NCI-H128 (cell line): ENCODE data around the gene STK33.
A peak's percentile ranks its signal among the peaks of the same experiment; 100 is the strongest.

Source experiments
- DNase-seq: peaks from one replicate; lab custom pipeline; 2025; ENCODE audit not compliant: unreplicated experiment; lab: John Stamatoyannopoulos, UW

The STK33 gene

DNA sequence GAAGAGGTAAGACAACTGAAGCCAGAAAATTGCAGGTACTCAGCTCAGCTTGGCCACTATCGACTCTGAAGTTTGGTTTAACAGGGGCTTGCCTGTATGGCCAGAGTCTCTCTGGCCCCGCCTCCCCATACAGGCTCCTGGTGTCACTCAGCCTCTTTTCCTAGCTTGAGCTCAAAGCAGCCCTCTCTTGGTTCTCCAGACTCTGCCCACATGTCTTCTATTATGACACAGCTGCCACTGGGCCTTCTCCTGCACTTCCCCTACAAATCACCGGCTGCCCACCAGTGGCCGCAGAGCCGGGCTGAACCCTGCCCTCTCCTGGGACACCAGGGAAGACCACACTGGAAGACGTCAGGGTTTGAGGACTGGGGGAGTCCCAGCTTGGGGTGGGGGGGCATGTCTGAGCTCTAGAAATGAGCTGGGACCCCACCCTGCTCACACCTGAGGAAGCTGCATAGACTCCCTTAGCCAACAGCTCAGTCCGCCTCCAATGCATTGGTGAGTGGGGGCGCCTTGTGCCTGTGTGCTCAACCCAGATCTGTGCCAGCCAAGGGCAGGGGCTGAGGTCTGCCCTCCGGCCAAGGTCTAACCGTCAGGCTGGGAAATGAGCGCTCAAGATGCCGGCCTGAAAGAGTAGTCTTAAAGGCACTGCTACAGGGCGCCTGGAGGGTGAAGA lies 236.0 kb downstream of the STK33 start:
- DNase-seq, result no peak

DNA sequence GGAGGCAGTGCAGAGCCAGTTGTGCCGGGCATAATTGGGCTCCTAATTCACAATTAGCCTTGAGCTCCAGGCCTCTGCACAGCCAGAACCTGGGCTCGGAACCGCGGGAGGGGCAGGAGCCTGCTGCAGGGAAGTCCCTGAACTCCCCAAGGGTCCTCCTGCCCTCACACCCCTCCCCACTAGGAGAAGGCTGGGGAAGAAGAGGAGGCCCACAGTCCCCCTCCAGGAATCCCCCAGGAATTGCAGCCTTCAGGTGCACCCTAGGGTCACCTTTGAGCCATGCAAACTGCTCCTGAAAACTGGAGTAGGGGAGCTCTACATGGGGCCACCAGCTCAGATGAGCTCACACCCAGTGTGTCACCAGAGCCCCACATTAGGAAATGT lies 236.5 kb downstream of the STK33 start:
- no peak for DNase-seq

DNA sequence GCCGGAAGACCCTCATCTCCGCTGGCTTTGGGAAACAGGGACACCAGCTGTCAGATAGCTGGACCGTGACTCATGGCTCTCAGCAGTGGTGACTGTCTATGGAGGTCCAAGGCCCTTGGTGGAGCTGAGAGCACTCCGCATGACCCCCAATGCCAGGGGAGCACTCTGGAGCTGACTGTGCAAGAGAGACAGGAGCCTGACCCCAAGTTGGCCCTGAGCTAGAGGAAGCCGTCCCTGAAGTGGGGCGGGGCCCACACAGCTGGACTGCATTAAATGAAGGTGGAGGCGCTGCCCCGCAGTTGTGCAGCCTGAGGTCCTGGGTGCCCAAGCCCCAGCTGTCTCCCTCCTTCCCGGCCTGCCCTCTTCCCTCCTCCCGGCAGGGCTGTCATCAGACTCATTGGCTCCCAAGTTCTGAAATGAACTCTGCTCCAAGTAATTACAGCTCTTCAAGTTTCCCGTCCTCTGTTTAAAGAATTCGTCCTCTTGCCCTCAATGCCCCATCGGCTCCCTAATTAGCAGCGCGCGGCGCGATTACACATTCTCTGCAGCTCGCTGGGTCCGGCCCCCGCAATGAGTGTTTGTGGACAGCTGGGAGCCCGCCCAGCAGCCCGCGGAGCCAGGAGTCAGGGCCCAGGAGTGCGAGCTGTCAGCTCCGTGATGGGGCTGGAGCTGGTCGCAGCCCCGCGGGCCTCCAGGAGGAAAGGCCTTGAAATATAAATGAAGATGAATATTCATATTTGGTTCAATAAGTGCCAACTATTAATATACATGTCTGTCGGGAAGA lies 237.1 kb downstream of the STK33 start:
- no peak for DNase-seq

DNA sequence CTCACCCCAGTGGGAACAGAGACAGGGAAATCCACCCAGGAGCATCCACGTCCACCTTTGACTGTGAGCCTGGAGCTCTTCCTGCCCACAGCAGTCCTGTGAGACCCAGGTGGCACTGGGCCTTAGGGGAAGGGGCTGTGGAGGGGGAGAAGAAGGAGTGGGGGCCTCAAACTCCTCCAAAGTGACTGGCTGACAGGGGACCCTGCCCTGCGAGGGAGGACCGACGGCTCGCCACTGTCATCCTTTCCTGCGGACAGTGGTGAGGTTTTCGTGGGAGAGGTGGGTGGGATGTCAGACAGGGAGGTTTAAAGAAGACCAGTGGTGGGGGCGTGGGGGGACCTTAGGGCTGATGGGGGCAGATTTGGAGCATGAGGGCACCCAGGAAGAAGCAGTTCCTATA lies 237.8 kb downstream of the STK33 start:
- no peak for DNase-seq

DNA sequence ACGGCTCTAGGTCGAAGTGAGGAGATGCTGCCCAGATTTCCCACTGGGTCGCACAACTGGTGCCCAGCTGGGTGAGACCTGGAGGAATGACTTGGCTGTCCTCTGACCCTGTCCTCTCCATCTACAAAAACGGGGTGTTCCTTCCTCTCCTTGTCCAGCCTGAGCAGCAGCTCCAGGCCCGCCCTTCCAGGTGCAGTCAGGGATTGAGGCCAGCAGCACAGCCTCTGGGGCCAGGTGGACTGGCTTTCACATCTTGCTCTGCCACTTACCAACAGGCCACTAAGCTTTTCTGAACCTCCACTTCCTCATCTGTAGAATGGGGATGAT lies 238.6 kb downstream of the STK33 start:
- no peak for DNase-seq

DNA sequence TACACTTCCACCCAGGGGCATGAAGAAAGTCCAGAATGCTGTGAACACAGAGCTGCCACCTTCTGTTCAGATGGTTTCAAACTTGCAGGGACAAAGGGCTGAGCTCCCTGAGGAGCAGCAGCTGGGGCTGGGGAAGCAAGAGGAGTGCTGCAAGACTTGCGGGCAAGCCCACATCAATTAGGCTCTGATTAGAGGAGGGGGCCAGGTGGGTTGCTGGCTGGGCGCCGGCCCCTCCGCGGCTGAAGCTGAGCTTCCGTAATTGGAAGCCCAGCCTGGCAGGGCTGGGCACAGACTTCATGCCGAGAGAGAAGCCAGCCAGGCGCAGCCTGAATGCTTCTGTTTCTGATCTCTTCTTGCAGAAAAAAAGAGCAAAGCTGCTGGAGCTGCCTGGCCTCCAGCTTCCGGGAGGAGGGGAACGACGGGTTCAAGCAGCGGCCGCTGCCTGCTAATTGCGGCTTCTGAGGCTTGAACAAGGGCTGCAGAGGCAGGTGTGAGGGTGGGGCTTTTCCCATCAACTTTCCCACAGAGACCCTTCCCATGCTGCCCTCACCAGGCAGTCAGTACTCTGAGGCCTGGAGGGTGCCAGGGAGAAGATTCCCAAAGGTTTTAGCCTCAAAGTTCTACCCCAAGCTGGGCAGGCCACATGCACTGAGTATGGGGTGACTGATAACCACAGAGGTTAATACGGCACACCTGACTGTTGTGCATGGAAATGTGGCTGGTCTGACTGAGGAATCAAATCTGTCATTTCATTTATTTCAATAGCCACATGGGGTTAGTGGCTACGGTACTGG lies 239.2 kb downstream of the STK33 start:
- DNase-seq, result peak; percentile 66

DNA sequence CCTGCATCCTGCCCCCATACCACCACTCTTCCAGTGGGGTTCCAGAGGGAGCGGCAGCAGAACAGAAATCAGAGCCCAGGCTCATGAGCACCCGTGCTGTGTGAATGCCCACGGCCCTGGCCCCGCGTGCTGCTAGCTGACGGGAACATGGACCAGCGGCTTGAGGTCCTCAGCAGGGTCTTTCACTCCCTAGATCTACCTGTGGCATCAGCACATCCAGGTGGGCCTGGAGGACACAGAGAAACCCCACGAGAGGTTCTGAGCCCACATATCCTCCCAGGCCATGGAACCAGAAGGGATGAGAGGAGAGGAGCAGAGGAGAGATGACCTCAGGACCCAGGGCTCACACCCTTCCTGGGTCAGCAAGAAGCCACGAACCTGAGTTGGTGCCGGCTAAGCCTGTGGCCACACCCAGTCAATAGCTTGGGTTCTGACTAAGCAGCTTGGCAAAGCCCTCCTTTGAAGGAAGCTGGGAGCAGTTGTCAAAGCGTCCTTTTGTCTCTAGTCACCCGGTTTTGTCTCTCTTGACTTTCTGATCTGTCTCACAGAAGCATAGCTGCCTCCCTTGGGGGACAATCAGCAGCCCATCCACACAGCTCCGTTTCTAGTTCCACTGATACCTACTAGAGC lies 241.0 kb downstream of the STK33 start:
- DNase-seq, result no peak

DNA sequence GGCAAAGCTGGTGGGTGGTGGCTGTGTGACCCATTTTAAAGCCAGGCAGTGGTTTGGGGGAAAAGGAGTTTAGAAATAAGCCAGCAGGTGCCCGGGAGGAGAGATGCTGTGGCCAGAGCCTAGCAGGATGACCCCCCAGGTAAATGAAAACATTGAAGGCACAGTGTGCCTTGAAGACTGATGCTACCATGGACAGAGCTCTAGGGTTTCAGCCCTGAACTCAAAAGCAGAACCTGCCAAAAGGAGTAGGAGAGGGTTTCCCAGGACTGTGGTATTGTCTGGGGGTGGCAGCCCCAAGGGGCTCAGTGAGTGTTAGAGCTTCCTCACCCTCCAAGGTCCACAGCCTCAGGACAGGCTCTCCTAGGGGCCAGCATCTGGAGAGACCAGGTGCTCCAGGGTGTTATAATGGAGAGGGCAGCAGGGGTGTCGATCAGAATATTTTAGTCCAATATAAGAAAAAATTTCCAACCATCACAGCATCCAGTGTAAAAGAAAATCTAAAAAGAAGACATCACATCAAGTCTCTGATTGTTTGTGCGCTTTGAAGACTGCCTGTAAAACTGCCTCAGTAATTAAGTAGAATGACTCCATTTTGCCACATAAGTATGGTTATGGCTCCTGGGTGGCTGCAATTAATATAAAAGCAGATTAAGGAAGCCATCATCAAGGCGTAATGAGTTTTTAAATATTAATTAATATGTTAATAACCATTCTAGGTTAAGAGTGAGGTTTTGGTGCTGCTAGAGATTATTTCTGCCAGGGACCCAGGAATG lies 241.7 kb downstream of the STK33 start:
- no peak for DNase-seq

DNA sequence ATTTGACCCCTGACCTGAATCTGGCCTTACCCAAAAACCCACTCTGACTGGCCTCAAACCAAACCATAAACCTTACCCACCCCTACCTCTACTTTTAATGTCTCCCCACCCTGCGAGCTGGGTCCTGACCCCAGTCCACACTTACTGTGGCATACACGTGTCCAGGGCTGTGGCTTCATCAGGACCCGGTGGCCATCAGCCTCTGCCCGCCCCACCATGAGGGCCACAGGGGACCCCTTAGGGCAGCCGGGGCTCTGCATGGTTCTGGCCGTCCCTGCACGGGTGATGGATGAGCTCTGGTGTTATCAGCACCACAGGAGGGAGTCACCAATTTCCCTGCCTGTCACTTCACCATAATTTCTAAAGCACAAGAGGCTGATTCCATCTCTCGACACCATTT lies 242.8 kb downstream of the STK33 start:
- no peak for DNase-seq

DNA sequence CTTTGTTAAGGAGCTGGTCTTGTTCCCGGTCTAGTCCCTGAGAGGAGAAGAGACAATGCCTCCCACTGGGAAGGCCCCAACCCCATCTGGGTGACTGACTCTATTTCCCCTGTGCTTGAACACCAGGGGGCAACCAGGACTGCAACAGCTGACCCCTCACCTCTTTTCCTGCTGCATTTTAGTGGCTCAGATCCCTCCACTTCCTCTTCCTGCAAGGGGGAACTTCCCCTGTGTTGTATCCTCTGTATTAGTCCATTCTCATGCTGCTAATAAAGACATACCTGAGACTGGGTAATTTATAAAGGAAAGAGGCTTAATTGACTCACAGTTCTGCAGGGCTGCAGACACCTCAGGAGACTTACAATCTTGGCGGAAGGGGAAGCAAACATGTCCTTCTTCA lies 246.1 kb downstream of the STK33 start:
- DNase-seq, result no peak

DNA sequence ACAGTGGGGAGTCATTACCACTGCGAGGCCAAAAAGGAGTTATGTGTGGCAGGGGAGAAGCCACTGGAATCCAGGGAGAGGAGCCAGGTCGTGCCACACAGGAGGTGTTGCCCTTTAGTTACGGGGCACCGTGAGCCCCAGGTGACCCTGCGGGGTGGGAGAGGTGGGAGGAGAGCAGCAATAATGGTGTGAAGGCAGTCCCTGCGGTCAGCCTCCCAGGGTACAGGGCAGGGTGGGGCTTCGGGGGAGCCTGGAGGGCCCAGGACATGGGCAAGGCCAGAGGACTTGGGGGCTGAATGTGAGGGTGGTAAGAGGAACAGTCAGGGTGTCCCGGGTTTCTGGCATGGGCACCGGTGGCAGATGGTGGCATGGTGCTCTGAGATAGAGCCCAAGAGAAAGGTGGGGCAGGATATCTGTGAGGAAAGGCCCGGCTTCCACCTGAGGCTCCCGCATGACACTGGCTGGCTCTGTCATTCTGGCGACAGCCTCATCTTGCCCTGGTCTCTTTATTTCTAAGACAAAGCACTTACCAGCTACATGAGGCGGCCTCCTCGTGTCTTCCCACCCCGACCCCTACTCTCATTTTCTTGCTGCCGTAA lies 247.8 kb downstream of the STK33 start:
- no peak for DNase-seq

DNA sequence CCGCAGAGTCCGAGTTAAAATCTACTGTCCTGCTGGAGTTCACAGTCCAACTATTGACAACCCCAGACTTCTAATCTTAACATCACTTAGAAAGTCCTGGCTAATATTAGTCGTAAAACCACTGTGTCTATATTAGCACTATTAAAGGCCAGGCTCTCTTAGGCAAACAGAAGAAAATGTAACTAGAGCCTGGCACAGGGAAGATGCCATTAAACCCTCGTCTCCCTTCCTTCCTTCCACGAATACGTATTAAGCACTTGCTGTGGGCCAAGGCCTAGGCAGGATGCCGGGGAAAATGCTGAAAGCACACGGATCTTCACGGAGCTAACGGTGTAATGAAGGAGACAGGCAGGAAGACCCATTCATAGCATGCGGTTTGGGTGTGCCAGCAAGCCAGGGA lies 248.8 kb downstream of the STK33 start:
- DNase-seq, result no peak

DNA sequence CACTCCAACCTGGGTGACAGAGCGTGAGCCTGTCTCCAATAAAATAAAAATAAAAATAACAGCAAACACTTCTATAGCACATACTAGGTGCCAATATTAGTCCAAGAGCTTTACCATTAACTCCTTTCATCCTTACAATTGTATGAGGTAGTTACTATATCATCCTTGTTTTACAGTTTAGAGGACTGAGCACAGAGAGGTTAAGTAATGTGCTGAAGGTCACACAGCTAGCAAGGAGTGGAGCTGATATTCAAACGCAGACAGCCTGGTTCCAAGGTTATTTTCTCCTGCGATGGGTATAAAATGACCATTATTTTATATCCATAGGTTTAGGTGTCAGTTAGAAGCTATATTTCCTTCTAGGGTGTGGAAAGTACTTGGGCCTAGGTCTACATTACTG lies 249.7 kb downstream of the STK33 start:
- DNase-seq, result no peak

DNA sequence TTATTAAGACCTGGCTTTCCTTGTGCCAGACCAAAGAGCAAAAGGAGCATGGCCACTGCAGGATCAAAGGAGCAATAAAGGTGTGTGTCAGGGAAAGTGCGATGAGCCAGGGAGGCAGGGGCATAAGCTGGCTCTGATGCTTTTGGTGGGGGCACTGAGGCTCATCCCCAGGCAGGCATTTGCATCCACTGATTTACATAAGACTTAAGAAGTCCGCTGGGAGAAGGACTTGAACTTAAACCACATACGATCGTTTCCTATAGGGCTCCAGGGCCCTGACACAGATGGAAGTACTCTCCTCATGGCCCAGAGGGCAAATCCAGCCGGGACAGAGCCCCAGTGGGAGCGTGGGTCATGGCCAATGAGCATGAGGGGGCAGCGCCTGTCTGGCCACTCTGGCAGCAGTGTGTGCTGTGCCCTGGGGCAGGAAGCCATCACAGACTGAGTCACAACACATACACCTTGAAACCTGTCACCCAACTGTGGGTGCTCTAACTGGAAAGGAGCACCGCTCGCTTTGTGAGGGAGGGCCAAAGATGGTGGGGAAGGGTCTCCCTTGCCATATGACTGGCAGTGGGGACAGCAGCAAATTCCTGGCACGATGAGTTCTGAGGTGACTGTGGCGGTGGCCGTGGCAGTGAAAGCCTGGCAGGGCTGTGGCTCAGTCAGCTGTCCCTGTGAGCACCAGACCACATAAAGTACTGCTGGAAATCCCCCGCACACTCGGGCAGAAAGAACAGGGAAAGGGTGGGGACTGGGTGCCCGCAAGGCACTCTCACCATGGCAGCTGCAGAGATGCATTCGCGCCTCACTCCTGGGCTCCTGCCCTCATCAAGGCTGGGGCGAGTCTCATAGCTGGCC lies 251.0 kb downstream of the STK33 start:
- no peak for DNase-seq

DNA sequence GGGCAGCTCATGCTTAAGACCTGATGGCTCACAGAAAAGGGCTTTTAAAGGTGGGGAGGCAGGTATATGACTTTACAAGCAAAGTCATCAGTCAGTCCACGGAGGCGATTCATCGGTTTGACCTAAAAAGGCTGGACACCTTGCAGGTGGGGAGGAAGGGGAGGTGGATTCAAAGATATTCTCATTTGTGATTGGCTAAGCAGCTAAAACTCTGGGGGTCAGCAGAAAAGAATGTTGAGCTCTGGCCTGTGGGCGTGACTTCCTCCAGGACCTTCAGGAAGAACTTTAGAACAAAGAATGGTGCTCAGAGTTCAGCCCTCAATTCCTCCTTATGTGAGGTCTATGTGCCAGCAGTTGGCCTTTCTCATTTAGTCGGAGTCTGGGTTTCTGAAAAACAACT lies 252.0 kb downstream of the STK33 start:
- DNase-seq, result no peak
